ENCODE results near the gene TM4SF1.

The TM4SF1 gene

GRCh38 chr3:149377408-149378364 is at the start of gene TM4SF1:
TSS of gene TM4SF1 (minus strand) at chr3:149377649. CDS start at chr3:149377547, 102 bp downstream.
- DNase-seq = no peak

- no peak for DNase-seq
Observed at GRCh38 chr3:149426325-149426724, 48.9 kb upstream of the TM4SF1 start.

GRCh38 chr3:149424918-149425317 is 47.5 kb upstream of the TM4SF1 start:
- DNase-seq = no peak

- DNase-seq = no peak
Observed at GRCh38 chr3:149421764-149422163, 44.3 kb upstream of the TM4SF1 start.

GRCh38 chr3:149419816-149420215 is 42.4 kb upstream of the TM4SF1 start:
- DNase-seq = no peak

- DNase-seq = no peak
Observed at GRCh38 chr3:149417727-149418126, 40.3 kb upstream of the TM4SF1 start.

- no peak for DNase-seq
Observed at GRCh38 chr3:149417174-149417573, 39.7 kb upstream of the TM4SF1 start.

GRCh38 chr3:149415484-149415883 is 38.0 kb upstream of the TM4SF1 start:
- no peak for DNase-seq

- no peak for DNase-seq
Observed at GRCh38 chr3:149414557-149415231, 37.2 kb upstream of the TM4SF1 start.

- DNase-seq = no peak
Observed at GRCh38 chr3:149411583-149411982, 34.1 kb upstream of the TM4SF1 start.

GRCh38 chr3:149409351-149409750 is 31.9 kb upstream of the TM4SF1 start:
- DNase-seq = no peak

- no peak for DNase-seq
Observed at GRCh38 chr3:149407898-149408297, 30.4 kb upstream of the TM4SF1 start.

- DNase-seq = no peak
Observed at GRCh38 chr3:149406244-149406752, 28.8 kb upstream of the TM4SF1 start.

GRCh38 chr3:149403443-149403842 is 26.0 kb upstream of the TM4SF1 start:
- DNase-seq = no peak

GRCh38 chr3:149402481-149402880 is 25.0 kb upstream of the TM4SF1 start:
- DNase-seq = no peak

GRCh38 chr3:149401926-149402310 is 24.5 kb upstream of the TM4SF1 start:
- no peak for DNase-seq

- no peak for DNase-seq
Observed at GRCh38 chr3:149401212-149401925, 23.9 kb upstream of the TM4SF1 start.

GRCh38 chr3:149400645-149401044 is 23.2 kb upstream of the TM4SF1 start:
- no peak for DNase-seq

- no peak for DNase-seq
Observed at GRCh38 chr3:149398296-149398695, 20.8 kb upstream of the TM4SF1 start.

GRCh38 chr3:149397528-149397927 is 20.1 kb upstream of the TM4SF1 start:
- DNase-seq = no peak

GRCh38 chr3:149396476-149396875 is 19.0 kb upstream of the TM4SF1 start:
- no peak for DNase-seq

GRCh38 chr3:149395107-149396089 is 17.9 kb upstream of the TM4SF1 start:
- DNase-seq = no peak
